ENCODE measurements around the gene VSIG4.

- TF ChIP-seq CTCF (conservative IDR thresholded peaks at IDR 0.05; ENCODE audit: low read length) (no peak), EZH2phosphoT487 (IDR thresholded peaks at IDR 0.05; ENCODE audit: borderline replicate concordance) (no peak)
Measured at GRCh38 chrX:66074920-66075879, 35.3 kb upstream of the VSIG4 start.

Measured in Loucy (cell line).